Measurements from ENCODE around the gene CYTH4.

DNA sequence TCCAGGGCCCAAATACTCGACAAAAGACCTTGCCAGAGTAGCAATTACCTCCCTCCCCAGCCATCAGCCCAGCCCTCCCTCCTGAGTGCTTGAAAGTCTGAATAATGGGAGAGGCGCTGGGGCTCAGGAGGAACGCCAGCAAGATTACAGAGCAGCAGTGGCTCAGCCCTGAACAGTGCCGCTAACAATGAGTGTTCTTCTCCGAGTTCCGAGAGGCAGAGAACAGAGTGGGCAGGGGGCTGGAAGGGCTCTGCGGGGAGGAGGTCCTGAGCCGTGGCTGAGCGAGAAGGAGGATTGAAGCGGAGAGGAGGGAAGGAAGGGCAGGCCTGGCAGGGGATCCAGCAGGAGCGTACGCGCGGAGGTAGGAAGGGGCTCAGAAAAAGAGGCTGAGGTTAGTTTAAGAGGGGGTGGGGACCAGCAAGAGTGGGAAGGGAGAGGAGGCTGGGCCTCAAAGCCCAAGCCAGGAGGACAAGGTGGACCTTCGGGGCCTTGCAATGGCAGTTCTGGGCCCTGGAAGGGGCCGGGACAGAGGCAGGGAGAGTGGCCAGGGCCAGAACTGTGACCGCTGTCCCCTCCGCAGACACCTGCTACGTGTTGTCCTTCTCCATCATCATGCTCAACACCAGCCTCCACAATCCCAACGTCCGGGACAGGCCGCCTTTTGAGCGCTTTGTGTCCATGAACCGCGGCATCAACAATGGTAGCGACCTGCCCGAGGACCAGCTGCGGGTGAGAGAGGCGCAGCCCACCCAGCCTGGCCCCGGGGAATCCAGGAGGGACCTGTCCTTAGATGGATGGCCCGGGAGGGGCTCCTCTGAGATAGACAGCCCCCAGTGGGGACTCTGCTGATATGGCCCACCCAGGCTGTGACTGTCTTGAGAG, 20.6 kb downstream of the CYTH4 start:
- TF ChIP-seq POLR2A (IDR thresholded peaks at IDR 0.05), result no peak
- no peak for TF ChIP-seq CTCF (IDR thresholded peaks at IDR 0.05)

Data from lower leg skin (tissue), 3 donors.